PC-9 (cell line): ENCODE measurements around the gene SLC6A3. TPM values are rescaled to one million over a fixed set of nuclear protein-coding genes. Genes with fewer than 3 reads are reported as not detected.

ENCODE experiments used
- BruUV-seq: library from RNA; stranded (reverse); fragments of 400-500 nt; replicated peaks from 2 replicates; lab custom pipeline; 2021; lab: Mats Ljungman, UMichigan
- CTCF ChIA-PET: fragments of 300-600 bp; sonication (Branson Sonifier 250); formaldehyde crosslinking; loops from one replicate; lab custom pipeline; 2022; ENCODE audit warnings: antibody characterized with exemption; lab: Charles Lee
- POLR2A ChIA-PET: fragments of 300-600 bp; sonication (Branson Sonifier 250); formaldehyde crosslinking; loops from one replicate; lab custom pipeline; 2022; ENCODE audit warnings: antibody characterized with exemption; ENCODE audit not compliant: unreplicated experiment; lab: Charles Lee
- DNase-seq, 2 experiments: peaks; one replicate each; pipeline versions ENCODE4 v3.0.0 to v3.0.0-alpha.2; 2015 to 2022; ENCODE audit warnings: mixed read lengths in 1 of 2
- H2AFZ ChIP-seq: fragments of 200-600 bp; sonication (generic); 2 replicates; pipeline ENCODE4 v1.8.1; 2017; ENCODE audit warnings: antibody characterized with exemption
- H3F3A ChIP-seq: fragments of 200-600 bp; sonication (generic); 2 replicates; pipeline ENCODE4 v1.8.1; 2017; ENCODE audit warnings: antibody characterized with exemption, mild to moderate bottlenecking, low read depth; ENCODE audit not compliant: insufficient read depth
- H3K27ac ChIP-seq: fragments of 200-600 bp; sonication (generic); 2 replicates; pipeline ENCODE4 v1.6.1; 2016; ENCODE audit warnings: mixed run types
- H3K27me3 ChIP-seq: fragments of 200-600 bp; sonication (generic); 2 replicates; pipeline ENCODE4 v1.6.1; 2016; ENCODE audit warnings: low read depth, mixed run types; ENCODE audit not compliant: insufficient read depth
- H3K36me3 ChIP-seq: fragments of 200-600 bp; sonication (generic); 2 replicates; pipeline ENCODE4 v1.6.1; 2016; ENCODE audit warnings: low read depth, mixed run types
- H3K4me1 ChIP-seq: fragments of 200-600 bp; sonication (generic); replicated peaks from 2 replicates; pipeline ENCODE4 v1.6.1; 2016; ENCODE audit warnings: mixed run types; ENCODE audit not compliant: insufficient read depth
- H3K4me2 ChIP-seq: fragments of 200-600 bp; sonication (generic); 2 replicates; pipeline ENCODE4 v1.6.1; 2017; ENCODE audit warnings: mixed run types
- H3K4me3 ChIP-seq: fragments of 200-600 bp; sonication (generic); 2 replicates; pipeline ENCODE4 v1.6.1; 2016; ENCODE audit warnings: mixed run types
- H3K79me2 ChIP-seq: fragments of 200-600 bp; sonication (generic); 2 replicates; pipeline ENCODE4 v1.6.1; 2017; ENCODE audit warnings: low read depth, mixed run types
- H3K9me2 ChIP-seq: fragments of 200-600 bp; sonication (generic); 2 replicates; pipeline ENCODE4 v1.8.1; 2017; ENCODE audit warnings: mild to moderate bottlenecking; ENCODE audit not compliant: insufficient read depth
- H3K9me3 ChIP-seq: fragments of 200-600 bp; sonication (generic); 2 replicates; pipeline ENCODE4 v1.8.1; 2016; ENCODE audit warnings: low read depth; ENCODE audit not compliant: insufficient read depth
- H4K20me1 ChIP-seq: fragments of 200-600 bp; sonication (generic); 2 replicates; pipeline ENCODE4 v1.8.1; 2017; ENCODE audit not compliant: insufficient read depth
- CTCF ChIP-seq: fragments of 200-600 bp; sonication (generic); conservative IDR thresholded peaks from 2 replicates; pipeline ENCODE4 v1.6.1; 2017; ENCODE audit warnings: mixed run types, antibody characterized with exemption, mild to moderate bottlenecking, moderate library complexity
- EZH2 ChIP-seq: fragments of 200-600 bp; sonication (generic); IDR thresholded peaks from 2 replicates; pipeline ENCODE4 v1.8.0; 2017; ENCODE audit warnings: antibody characterized with exemption, low read depth
- intact Hi-C: fragments of 100-400 bp; cut with micrococcal nuclease; formaldehyde crosslinking; loops from one replicate; pipeline ENCODE4 v1.10.0; 2022; ENCODE audit not compliant: unreplicated experiment
- total RNA-seq: library from RNA; stranded (reverse); gene quantifications from 2 replicates; pipeline ENCODE4 v1.2.3, GENCODE V29; 2021

SLC6A3 gene
- total RNA-seq, 1 experiment from 2014 or later = not detected

- H4K20me1 ChIP-seq = peaks cover 11% of the 10 kb centered on the region
- peaks cover 98% of the 10 kb centered on the region for H3K27me3 ChIP-seq
- no peak overlapping the region for H2AFZ ChIP-seq
- TF ChIP-seq CTCF (no peak), EZH2 (no peak)
- H3K9me3 ChIP-seq = no peaks in the 10 kb centered on the region
- DNase-seq = no peak
- no peak overlapping the region for H3K27ac ChIP-seq
- H3K4me1 ChIP-seq = no peaks in the 10 kb centered on the region
- no peaks in the 10 kb centered on the region for H3F3A ChIP-seq
- ChIA-PET POLR2A (no interaction called here), CTCF (interaction anchor here (0.6 kb wide), 1 partner anchor 721 kb away, joined by 3 read pairs; no protein-coding TSS in a partner anchor)
- intact Hi-C loops = no loop called here
- no peak overlapping the region for H3K4me3 ChIP-seq
- H3K9me2 ChIP-seq = no peaks in the 10 kb centered on the region
- H3K36me3 ChIP-seq = no peaks in the 10 kb centered on the region
- H3K79me2 ChIP-seq = no peaks in the 10 kb centered on the region
- no peak overlapping the region for H3K4me2 ChIP-seq
- BruUV-seq = no TSS peak
Observed at GRCh38 chr5:1363581-1363980, 81.7 kb downstream of the SLC6A3 start.

GRCh38 chr5:1363160-1363559, 82.1 kb downstream of the SLC6A3 start:
- intact Hi-C loops = no loop called here
- Histone ChIP-seq H3K27ac (no peak overlapping the region), H3K9me3 (no peaks in the 10 kb centered on the region), H3K9me2 (no peaks in the 10 kb centered on the region), H3F3A (no peaks in the 10 kb centered on the region), H3K36me3 (no peaks in the 10 kb centered on the region), H4K20me1 (peaks cover 11% of the 10 kb centered on the region), H3K4me2 (peak overlapping the region; percentile 40), H2AFZ (no peak overlapping the region), H3K79me2 (no peaks in the 10 kb centered on the region), H3K27me3 (peaks cover 98% of the 10 kb centered on the region), H3K4me3 (no peak overlapping the region), H3K4me1 (no peaks in the 10 kb centered on the region)
- CTCF ChIA-PET = interaction anchor here (0.6 kb wide), 1 partner anchor 721 kb away, joined by 3 read pairs; no protein-coding TSS in a partner anchor
- no TSS peak for BruUV-seq
- POLR2A ChIA-PET = no interaction called here
- DNase-seq = no peak
- TF ChIP-seq CTCF = no peak
- no peak for TF ChIP-seq EZH2

GRCh38 chr5:1362242-1363015, 82.8 kb downstream of the SLC6A3 start:
- H3K79me2 ChIP-seq = no peaks in the 10 kb centered on the region
- no peaks in the 10 kb centered on the region for H3K36me3 ChIP-seq
- peak overlapping the region; percentile 18; the same call in 1 of the 2 replicates for H3K4me3 ChIP-seq
- H3K27ac ChIP-seq = no peak overlapping the region
- peaks cover 11% of the 10 kb centered on the region for H4K20me1 ChIP-seq
- peaks cover 98% of the 10 kb centered on the region for H3K27me3 ChIP-seq
- no peaks in the 10 kb centered on the region for H3F3A ChIP-seq
- H3K4me2 ChIP-seq = peak overlapping the region; percentile 40
- no peak for DNase-seq
- ChIA-PET POLR2A (no interaction called here), CTCF (no interaction called here)
- H3K9me3 ChIP-seq = no peaks in the 10 kb centered on the region
- intact Hi-C loops = no loop called here
- TF ChIP-seq CTCF = no peak
- TF ChIP-seq EZH2 = no peak
- BruUV-seq = no TSS peak
- H2AFZ ChIP-seq = no peak overlapping the region; the same call in 1 of the 2 replicates
- H3K4me1 ChIP-seq = no peaks in the 10 kb centered on the region
- H3K9me2 ChIP-seq = no peaks in the 10 kb centered on the region
